ENCODE data around the gene MYCL.

GRCh38 chr1:39947260-39947659, 45.5 kb upstream of the MYCL start:
- TF ChIP-seq CTCF (IDR thresholded peaks at IDR 0.05; ENCODE audit: insufficient read depth, low read depth, low read length) = no peak
- no peak for TF ChIP-seq EZH2 (IDR thresholded peaks at IDR 0.05; ENCODE audit: insufficient read depth, low read length)
